ENCODE results near the gene KCNMA1.

GRCh38 chr10:77547307-77548050, 90.1 kb downstream of the KCNMA1 start:
- TF ChIP-seq POLR2AphosphoS5 (IDR thresholded peaks at IDR 0.05) (no peak), EP300 (IDR thresholded peaks at IDR 0.05) (no peak), CTCF (IDR thresholded peaks at IDR 0.05) (no peak), POLR2A (IDR thresholded peaks at IDR 0.05; ENCODE audit: low read depth) (no peak)
